ENCODE results near the gene TRANK1.
A peak's percentile ranks its signal among the peaks of the same experiment; 100 is the strongest.

Gene TRANK1

GRCh38 chr3:36945333-36945980 lies 603 bp upstream of the TRANK1 start:
- DNase-seq (ENCODE audit: low read depth in 1 of 2, low spot score in 1 of 2), result no peak
- Histone ChIP-seq H3K27me3 (ENCODE audit: insufficient read depth, poor library complexity, severe bottlenecking) (no peaks in the 10 kb centered on the region), H3K4me3 (replicated peaks; ENCODE audit: insufficient read depth, low read length) (no peak overlapping the region), H3K27ac (replicated peaks) (no peak overlapping the region)
- TF ChIP-seq REST (IDR thresholded peaks at IDR 0.05; ENCODE audit: insufficient replicate concordance, low read depth), result no peak
- no peak for TF ChIP-seq GABPA (IDR thresholded peaks at IDR 0.05; ENCODE audit: low read depth)

- no peak for TF ChIP-seq POLR2AphosphoS5 (IDR thresholded peaks at IDR 0.05; ENCODE audit: low read depth)
- no peak for TF ChIP-seq GABPA (IDR thresholded peaks at IDR 0.05; ENCODE audit: low read depth)
- TF ChIP-seq REST (IDR thresholded peaks at IDR 0.05; ENCODE audit: insufficient replicate concordance, low read depth), result no peak
- TF ChIP-seq SPI1 (IDR thresholded peaks at IDR 0.05; ENCODE audit: borderline replicate concordance, low read depth), result no peak
- TF ChIP-seq CTCF (IDR thresholded peaks at IDR 0.05; ENCODE audit: insufficient read depth, low read length), result no peak
- peak; percentile 14 to 45 for DNase-seq (ENCODE audit: low read depth in 1 of 2, low spot score in 1 of 2)
- Histone ChIP-seq H3K27ac (replicated peaks) (peak overlapping the region; percentile 6; the same call in 1 of the 2 replicates), H3K4me3 (replicated peaks; ENCODE audit: insufficient read depth, low read length) (peak overlapping the region; percentile 69), H3K27me3 (ENCODE audit: insufficient read depth, poor library complexity, severe bottlenecking) (no peaks in the 10 kb centered on the region)
Observed at GRCh38 chr3:36944012-36944640, 728 bp downstream of the TRANK1 start.

GRCh38 chr3:36943601-36944000 lies 1.3 kb downstream of the TRANK1 start:
- H3K27me3 ChIP-seq (ENCODE audit: insufficient read depth, poor library complexity, severe bottlenecking), result no peaks in the 10 kb centered on the region
- H3K27ac ChIP-seq (replicated peaks), result no peak overlapping the region
- peak overlapping the region; percentile 69 for H3K4me3 ChIP-seq (replicated peaks; ENCODE audit: insufficient read depth, low read length)
- TF ChIP-seq SPI1 (IDR thresholded peaks at IDR 0.05; ENCODE audit: borderline replicate concordance, low read depth) (no peak), REST (IDR thresholded peaks at IDR 0.05; ENCODE audit: insufficient replicate concordance, low read depth) (no peak), GABPA (IDR thresholded peaks at IDR 0.05; ENCODE audit: low read depth) (no peak), CTCF (IDR thresholded peaks at IDR 0.05; ENCODE audit: insufficient read depth, low read length) (no peak)
- DNase-seq (ENCODE audit: low read depth in 1 of 2, low spot score in 1 of 2), result no peak
